ENCODE measurements around the gene MIA. TPM values are rescaled to one million over a fixed set of nuclear protein-coding genes. Genes with fewer than 3 reads are reported as not detected.

The MIA gene
- total and polyA plus RNA-seq, 2 experiments from 2014 or later: not detected

GRCh38 chr19:40739871-40740703, 35.2 kb upstream of the MIA start:
- Histone ChIP-seq H2AFZ (no peak overlapping the region), H3K4me1 (ENCODE audit: insufficient read depth) (peaks cover 17% of the 10 kb centered on the region), H3K36me3 (ENCODE audit: low read depth) (no peaks in the 10 kb centered on the region; the same call in none of the 2 replicates), H3K4me3 (no peak overlapping the region), H3F3A (ENCODE audit: insufficient read depth) (peaks cover 31% of the 10 kb centered on the region), H3K4me2 (ENCODE audit: unreplicated experiment) (no peak overlapping the region), H3K9me3 (ENCODE audit: low read depth) (no peaks in the 10 kb centered on the region), H3K79me2 (ENCODE audit: insufficient read depth) (no peaks in the 10 kb centered on the region), H3K9me2 (ENCODE audit: insufficient read depth) (no peaks in the 10 kb centered on the region), H3K9ac (peak overlapping the region; percentile 84), H3K27me3 (replicated peaks; ENCODE audit: insufficient read depth) (no peaks in the 10 kb centered on the region), H3K27ac (peak overlapping the region; percentile 96), H4K20me1 (ENCODE audit: insufficient read depth) (no peaks in the 10 kb centered on the region)
- 34 to 41% methylated on average over 16 of the region's 16 CpGs for WGBS, 2 experiments (ENCODE audit: low coverage in 1 of 2, low lambda C conversion rate in 2 of 2, missing lambda C conversion rate in 2 of 2)
- TF ChIP-seq EZH2phosphoT487 (IDR thresholded peaks at IDR 0.05; ENCODE audit: insufficient read depth, low read depth): no peak
- no peak for TF ChIP-seq EZH2 (IDR thresholded peaks at IDR 0.05; ENCODE audit: insufficient read depth, poor library complexity, severe bottlenecking)
- in situ Hi-C loops (cut with MboI): no loop called here
- peak; percentile 69 for DNase-seq

GRCh38 chr19:40740747-40741146, 34.6 kb upstream of the MIA start:
- H3K4me1 ChIP-seq (ENCODE audit: insufficient read depth): peaks cover 24% of the 10 kb centered on the region
- WGBS, 2 experiments (ENCODE audit: low coverage in 1 of 2, low lambda C conversion rate in 2 of 2, missing lambda C conversion rate in 2 of 2): 12 to 15% methylated on average over 6 of the region's 6 CpGs
- H3K9me2 ChIP-seq (ENCODE audit: insufficient read depth): no peaks in the 10 kb centered on the region
- peak; percentile 96 for DNase-seq
- TF ChIP-seq EZH2 (IDR thresholded peaks at IDR 0.05; ENCODE audit: insufficient read depth, poor library complexity, severe bottlenecking): no peak
- TF ChIP-seq EZH2phosphoT487 (IDR thresholded peaks at IDR 0.05; ENCODE audit: insufficient read depth, low read depth): no peak
- peak overlapping the region; percentile 96 for H3K27ac ChIP-seq
- no peaks in the 10 kb centered on the region for H3K79me2 ChIP-seq (ENCODE audit: insufficient read depth)
- H3F3A ChIP-seq (ENCODE audit: insufficient read depth): peaks cover 37% of the 10 kb centered on the region
- H3K27me3 ChIP-seq (replicated peaks; ENCODE audit: insufficient read depth): no peaks in the 10 kb centered on the region
- no peaks in the 10 kb centered on the region for H4K20me1 ChIP-seq (ENCODE audit: insufficient read depth)
- in situ Hi-C loops (cut with MboI): no loop called here
- no peaks in the 10 kb centered on the region; the same call in none of the 2 replicates for H3K36me3 ChIP-seq (ENCODE audit: low read depth)
- no peak overlapping the region for H3K4me2 ChIP-seq (ENCODE audit: unreplicated experiment)
- no peak overlapping the region for H3K4me3 ChIP-seq
- no peak overlapping the region for H2AFZ ChIP-seq
- H3K9ac ChIP-seq: peak overlapping the region; percentile 84
- H3K9me3 ChIP-seq (ENCODE audit: low read depth): no peaks in the 10 kb centered on the region

- H2AFZ ChIP-seq: no peak overlapping the region
- H3F3A ChIP-seq (ENCODE audit: insufficient read depth): peaks cover 39% of the 10 kb centered on the region
- peak overlapping the region; percentile 84 for H3K9ac ChIP-seq
- H3K79me2 ChIP-seq (ENCODE audit: insufficient read depth): no peaks in the 10 kb centered on the region
- peaks cover 27% of the 10 kb centered on the region for H3K4me1 ChIP-seq (ENCODE audit: insufficient read depth)
- H3K4me2 ChIP-seq (ENCODE audit: unreplicated experiment): no peak overlapping the region
- H3K27ac ChIP-seq: peak overlapping the region; percentile 96
- no peaks in the 10 kb centered on the region for H3K9me3 ChIP-seq (ENCODE audit: low read depth)
- no peak for DNase-seq
- H3K36me3 ChIP-seq (ENCODE audit: low read depth): no peaks in the 10 kb centered on the region
- no peaks in the 10 kb centered on the region for H3K9me2 ChIP-seq (ENCODE audit: insufficient read depth)
- no peaks in the 10 kb centered on the region for H4K20me1 ChIP-seq (ENCODE audit: insufficient read depth)
- TF ChIP-seq EZH2 (IDR thresholded peaks at IDR 0.05; ENCODE audit: insufficient read depth, poor library complexity, severe bottlenecking) (no peak), EZH2phosphoT487 (IDR thresholded peaks at IDR 0.05; ENCODE audit: insufficient read depth, low read depth) (no peak)
- H3K4me3 ChIP-seq: no peak overlapping the region
- WGBS, 2 experiments (ENCODE audit: low coverage in 1 of 2, low lambda C conversion rate in 2 of 2, missing lambda C conversion rate in 2 of 2): 80 to 83% methylated on average over 9 to 10 of the region's 10 CpGs
- no peaks in the 10 kb centered on the region for H3K27me3 ChIP-seq (replicated peaks; ENCODE audit: insufficient read depth)
- in situ Hi-C loops (cut with MboI): no loop called here
Measured at GRCh38 chr19:40741527-40742390, 33.6 kb upstream of the MIA start.

- Histone ChIP-seq H4K20me1 (ENCODE audit: insufficient read depth) (no peaks in the 10 kb centered on the region), H3K4me2 (ENCODE audit: unreplicated experiment) (no peak overlapping the region), H3K79me2 (ENCODE audit: insufficient read depth) (no peaks in the 10 kb centered on the region), H3K27ac (no peak overlapping the region), H3K27me3 (replicated peaks; ENCODE audit: insufficient read depth) (no peaks in the 10 kb centered on the region), H3K9me2 (ENCODE audit: insufficient read depth) (no peaks in the 10 kb centered on the region), H3K4me1 (ENCODE audit: insufficient read depth) (peaks cover 27% of the 10 kb centered on the region), H3K4me3 (no peak overlapping the region), H3K9me3 (ENCODE audit: low read depth) (no peaks in the 10 kb centered on the region), H3F3A (ENCODE audit: insufficient read depth) (peaks cover 38% of the 10 kb centered on the region), H2AFZ (no peak overlapping the region), H3K9ac (no peak overlapping the region), H3K36me3 (ENCODE audit: low read depth) (no peaks in the 10 kb centered on the region)
- in situ Hi-C loops (cut with MboI): no loop called here
- no peak for DNase-seq
- 95 to 96% methylated on average over 8 to 16 of the region's 17 CpGs for WGBS, 2 experiments (ENCODE audit: low coverage in 1 of 2, low lambda C conversion rate in 2 of 2, missing lambda C conversion rate in 2 of 2)
- no peak for TF ChIP-seq EZH2phosphoT487 (IDR thresholded peaks at IDR 0.05; ENCODE audit: insufficient read depth, low read depth)
- no peak for TF ChIP-seq EZH2 (IDR thresholded peaks at IDR 0.05; ENCODE audit: insufficient read depth, poor library complexity, severe bottlenecking)
Measured at GRCh38 chr19:40742477-40742876, 32.8 kb upstream of the MIA start.

All from GM23248 (cell line).